Astrocyte (in vitro differentiated cells and primary cell): Measurements from ENCODE around the gene LILRB5. TPM values are rescaled to one million over a fixed set of nuclear protein-coding genes. Genes with fewer than 3 reads are reported as not detected.
A peak's percentile ranks its signal among the peaks of the same experiment; 100 is the strongest.
"Not testable (repeated sequence)": the region's sequence is repeated elsewhere in the genome, so short reads cannot be mapped to it uniquely, and the experiment has no call there.

Experiments used
- DNase-seq: peaks from one replicate; pipeline ENCODE4 v3.0.0-alpha.2; 2010; ENCODE audit warnings: low read depth
- FAIRE-seq: peaks from 2 replicates; lab custom pipeline; 2011; peaks lifted over from hg19 to GRCh38; lab: Jason Lieb, UNC
- H2AFZ ChIP-seq: 2 replicates; pipeline ENCODE4 v1.6.0; 2012; ENCODE audit warnings: low read depth, low read length, inconsistent platforms
- H3K27ac ChIP-seq: 2 replicates; pipeline ENCODE4 v1.5.1; 2011; ENCODE audit warnings: low read depth, low read length, inconsistent platforms
- H3K27me3 ChIP-seq: 2 replicates; pipeline ENCODE4 v1.6.0; 2011; ENCODE audit warnings: low read length, inconsistent platforms; ENCODE audit not compliant: insufficient read depth
- H3K36me3 ChIP-seq: 2 replicates; pipeline ENCODE4 v1.5.1; 2011; ENCODE audit warnings: low read length, inconsistent platforms; ENCODE audit not compliant: insufficient read depth
- H3K4me1 ChIP-seq: 2 replicates; pipeline ENCODE4 v1.5.1; 2011; ENCODE audit warnings: low read length, inconsistent platforms; ENCODE audit not compliant: insufficient read depth
- H3K4me2 ChIP-seq: 2 replicates; pipeline ENCODE4 v1.6.0; 2012; ENCODE audit warnings: low read length, inconsistent platforms
- H3K4me3 ChIP-seq: 2 replicates; pipeline ENCODE4 v1.5.1; 2011; ENCODE audit warnings: low read depth, mild to moderate bottlenecking, low read length, inconsistent platforms; ENCODE audit not compliant: insufficient read depth
- H3K79me2 ChIP-seq: 2 replicates; pipeline ENCODE4 v1.6.0; 2012; ENCODE audit warnings: mild to moderate bottlenecking, low read length, inconsistent platforms; ENCODE audit not compliant: insufficient read depth
- H3K9ac ChIP-seq: 2 replicates; pipeline ENCODE4 v1.6.0; 2012; ENCODE audit warnings: mild to moderate bottlenecking, low read length, inconsistent platforms
- H3K9me3 ChIP-seq: 2 replicates; pipeline ENCODE4 v1.5.1; 2012; ENCODE audit warnings: low read depth, mild to moderate bottlenecking, low read length, inconsistent platforms; ENCODE audit not compliant: insufficient read depth
- H4K20me1 ChIP-seq: 2 replicates; pipeline ENCODE4 v1.6.0; 2012; ENCODE audit warnings: low read length, inconsistent platforms; ENCODE audit not compliant: insufficient read depth
- H3K27ac Mint-ChIP-seq: one replicate; pipeline ENCODE4 v1.8.0; 2021; ENCODE audit warnings: mild to moderate bottlenecking, mixed read lengths; ENCODE audit not compliant: unreplicated experiment
- H3K27me3 Mint-ChIP-seq: one replicate; pipeline ENCODE4 v1.8.0; 2021; ENCODE audit warnings: low read depth, mixed read lengths; ENCODE audit not compliant: unreplicated experiment
- H3K36me3 Mint-ChIP-seq: one replicate; pipeline ENCODE4 v1.8.0; 2021; ENCODE audit warnings: low read depth, mixed read lengths; ENCODE audit not compliant: unreplicated experiment
- H3K4me1 Mint-ChIP-seq: one replicate; pipeline ENCODE4 v1.8.0; 2021; ENCODE audit warnings: low read depth, mixed read lengths; ENCODE audit not compliant: unreplicated experiment
- H3K4me3 Mint-ChIP-seq: one replicate; pipeline ENCODE4 v1.8.0; 2021; ENCODE audit warnings: mild to moderate bottlenecking, moderate library complexity, mixed read lengths; ENCODE audit not compliant: unreplicated experiment
- H3K9me3 Mint-ChIP-seq: one replicate; pipeline ENCODE4 v1.8.0; 2021; ENCODE audit warnings: mild to moderate bottlenecking, mixed read lengths; ENCODE audit not compliant: unreplicated experiment
- CTCF ChIP-seq: IDR thresholded peaks from 2 replicates; pipeline ENCODE4 v1.5.1; 2011; ENCODE audit warnings: low read depth, mild to moderate bottlenecking, inconsistent platforms, low read length, moderate library complexity; ENCODE audit not compliant: insufficient read depth
- EZH2 ChIP-seq: IDR thresholded peaks from 2 replicates; pipeline ENCODE4 v1.6.1; 2012; ENCODE audit warnings: mild to moderate bottlenecking, low read length, inconsistent platforms; ENCODE audit not compliant: insufficient read depth
- total RNA-seq: library from RNA; stranded (reverse); gene quantifications from 2 replicates; pipeline ENCODE4 v1.2.1, GENCODE V29; 2021

The LILRB5 gene
- total RNA-seq, 1 donor from 2014 or later = not detected

GRCh38 chr19:54239491-54240371 lies 17.3 kb downstream of the LILRB5 start:
- Mint-ChIP-seq H3K9me3 (peaks cover 11% of the 10 kb centered on the region), H3K27me3 (peaks cover 37% of the 10 kb centered on the region)
- not testable (repeated sequence) for H3K79me2 ChIP-seq

GRCh38 chr19:54233941-54234340 lies 23.1 kb downstream of the LILRB5 start:
- TF ChIP-seq EZH2 (no peak), CTCF (no peak)
- H3K4me3 Mint-ChIP-seq = no peak overlapping the region

More at GRCh38 chr19:54239491-54240371, 17.3 kb downstream of the LILRB5 start:
- not testable (repeated sequence) for H3K4me1 Mint-ChIP-seq, H2AFZ ChIP-seq, DNase-seq, H3K4me3 ChIP-seq, H3K4me2 ChIP-seq, H3K36me3 Mint-ChIP-seq, H3K27me3 ChIP-seq, H3K4me3 Mint-ChIP-seq, H3K4me1 ChIP-seq, H3K27ac Mint-ChIP-seq, H3K36me3 ChIP-seq, H4K20me1 ChIP-seq, H3K9me3 ChIP-seq, H3K27ac ChIP-seq, FAIRE-seq, H3K9ac ChIP-seq

DNA sequence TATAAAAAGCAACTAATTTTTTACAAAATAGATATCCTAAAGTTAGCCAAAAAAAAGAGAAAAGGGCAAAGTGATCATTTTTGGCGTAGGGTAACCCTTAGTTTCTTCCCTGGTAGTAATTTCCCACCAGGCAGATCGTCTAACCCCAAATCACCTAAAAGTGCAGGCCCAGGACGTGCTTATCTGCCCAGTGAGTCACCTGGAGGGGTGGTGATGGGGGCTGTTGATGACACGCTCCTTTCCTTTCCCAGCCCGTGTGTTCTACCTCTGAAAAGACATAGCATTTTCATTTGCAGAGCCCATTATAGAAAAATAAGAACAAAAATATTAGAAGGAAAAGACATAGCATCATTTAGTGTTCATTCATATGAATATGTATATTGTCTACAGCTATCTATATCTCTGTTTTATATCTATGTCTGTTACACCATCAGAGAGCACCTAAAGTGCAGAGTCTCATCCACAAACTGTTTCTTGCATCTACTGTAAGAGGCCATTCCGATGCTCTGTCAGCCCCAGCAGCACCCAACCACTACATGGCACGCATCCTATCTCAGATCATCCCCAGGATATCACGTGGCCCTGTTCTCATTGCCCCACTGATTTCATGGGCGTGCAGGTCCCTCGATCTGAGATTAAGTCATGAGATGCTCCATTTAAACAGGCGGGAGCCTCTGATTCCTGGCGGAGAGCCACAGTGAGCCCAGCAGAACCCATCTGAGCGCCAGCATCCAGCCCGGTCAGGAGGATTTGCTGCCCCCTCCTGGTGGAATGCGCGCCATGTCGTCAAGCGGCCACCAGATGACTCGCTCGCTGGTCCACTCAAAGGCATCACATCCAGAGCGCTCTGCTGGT lies 25.8 kb downstream of the LILRB5 start:
- H3K27me3 Mint-ChIP-seq = peaks cover 43% of the 10 kb centered on the region
- TF ChIP-seq EZH2 (no peak), CTCF (peak; percentile 89)
- no peak for FAIRE-seq
- Histone ChIP-seq H3K4me1 (no peaks in the 10 kb centered on the region), H2AFZ (peak overlapping the region; percentile 7), H3K27me3 (peaks cover 5% of the 10 kb centered on the region), H3K4me2 (no peak overlapping the region), H3K9ac (no peak overlapping the region), H3K4me3 (no peak overlapping the region), H4K20me1 (no peaks in the 10 kb centered on the region), H3K79me2 (no peaks in the 10 kb centered on the region), H3K27ac (no peak overlapping the region), H3K9me3 (no peaks in the 10 kb centered on the region), H3K36me3 (no peaks in the 10 kb centered on the region)
- H3K36me3 Mint-ChIP-seq = peaks cover 3% of the 10 kb centered on the region
- H3K9me3 Mint-ChIP-seq = peaks cover 28% of the 10 kb centered on the region
- peak; percentile 31 for DNase-seq
- H3K4me3 Mint-ChIP-seq = peak overlapping the region; percentile 17
- H3K4me1 Mint-ChIP-seq = no peaks in the 10 kb centered on the region
- H3K27ac Mint-ChIP-seq = no peak overlapping the region

More at GRCh38 chr19:54233941-54234340, 23.1 kb downstream of the LILRB5 start:
- H3K9me3 ChIP-seq = no peaks in the 10 kb centered on the region
- Mint-ChIP-seq H3K27me3 (peaks cover 57% of the 10 kb centered on the region), H3K27ac (no peak overlapping the region), H3K36me3 (peaks cover 5% of the 10 kb centered on the region), H3K9me3 (peaks cover 24% of the 10 kb centered on the region), H3K4me1 (no peaks in the 10 kb centered on the region)
- peaks cover 5% of the 10 kb centered on the region for H3K27me3 ChIP-seq
- no peaks in the 10 kb centered on the region for H3K79me2 ChIP-seq
- no peaks in the 10 kb centered on the region for H4K20me1 ChIP-seq
- no peak for FAIRE-seq
- no peaks in the 10 kb centered on the region for H3K4me1 ChIP-seq
- no peak overlapping the region for H3K9ac ChIP-seq
- no peak overlapping the region for H3K27ac ChIP-seq
- H2AFZ ChIP-seq = no peak overlapping the region
- no peak overlapping the region for H3K4me3 ChIP-seq
- H3K36me3 ChIP-seq = no peaks in the 10 kb centered on the region
- no peak overlapping the region for H3K4me2 ChIP-seq
- no peak for DNase-seq
